Measurements from ENCODE around the gene ARID4B. TPM values are rescaled to one million over a fixed set of nuclear protein-coding genes. Genes with fewer than 3 reads are reported as not detected.
"Not testable (repeated sequence)": the region's sequence is repeated elsewhere in the genome, so short reads cannot be mapped to it uniquely, and the experiment has no call there.

The ARID4B gene
- total RNA-seq, 1 donor from 2014 or later, result 68.8 TPM

DNA sequence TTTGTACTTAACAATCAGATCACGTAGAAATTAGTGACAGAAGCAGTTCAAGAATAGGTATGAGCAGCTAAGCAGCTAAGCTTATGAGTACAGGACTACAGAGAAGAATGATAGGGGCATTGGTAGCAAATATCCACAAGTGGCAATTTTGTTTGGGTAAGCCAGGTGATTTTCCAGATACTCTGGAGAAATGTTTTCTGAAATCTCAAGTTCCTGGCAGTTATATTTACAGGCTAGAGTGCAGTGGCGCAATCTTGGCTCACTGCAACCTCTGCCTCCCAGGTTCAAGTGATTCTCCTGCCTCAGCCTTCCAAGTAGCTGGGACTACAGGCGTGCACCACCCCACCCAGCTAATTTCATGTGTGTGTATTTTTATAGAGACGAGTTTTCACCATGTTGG is 55.1 kb downstream of the ARID4B start:
- DNase-seq (ENCODE audit: low spot score, unreplicated experiment), result no peak
- Mint-ChIP-seq H3K27ac (peak overlapping the region; percentile 56), H3K9me3 (ENCODE audit: low read depth) (no peaks in the 10 kb centered on the region), H3K36me3 (ENCODE audit: insufficient read depth) (no peaks in the 10 kb centered on the region), H3K4me3 (ENCODE audit: low read depth) (no peak overlapping the region), H3K27me3 (no peaks in the 10 kb centered on the region), H3K4me1 (ENCODE audit: low read depth) (peaks cover 7% of the 10 kb centered on the region)
- TF ChIP-seq, protein P1, sequence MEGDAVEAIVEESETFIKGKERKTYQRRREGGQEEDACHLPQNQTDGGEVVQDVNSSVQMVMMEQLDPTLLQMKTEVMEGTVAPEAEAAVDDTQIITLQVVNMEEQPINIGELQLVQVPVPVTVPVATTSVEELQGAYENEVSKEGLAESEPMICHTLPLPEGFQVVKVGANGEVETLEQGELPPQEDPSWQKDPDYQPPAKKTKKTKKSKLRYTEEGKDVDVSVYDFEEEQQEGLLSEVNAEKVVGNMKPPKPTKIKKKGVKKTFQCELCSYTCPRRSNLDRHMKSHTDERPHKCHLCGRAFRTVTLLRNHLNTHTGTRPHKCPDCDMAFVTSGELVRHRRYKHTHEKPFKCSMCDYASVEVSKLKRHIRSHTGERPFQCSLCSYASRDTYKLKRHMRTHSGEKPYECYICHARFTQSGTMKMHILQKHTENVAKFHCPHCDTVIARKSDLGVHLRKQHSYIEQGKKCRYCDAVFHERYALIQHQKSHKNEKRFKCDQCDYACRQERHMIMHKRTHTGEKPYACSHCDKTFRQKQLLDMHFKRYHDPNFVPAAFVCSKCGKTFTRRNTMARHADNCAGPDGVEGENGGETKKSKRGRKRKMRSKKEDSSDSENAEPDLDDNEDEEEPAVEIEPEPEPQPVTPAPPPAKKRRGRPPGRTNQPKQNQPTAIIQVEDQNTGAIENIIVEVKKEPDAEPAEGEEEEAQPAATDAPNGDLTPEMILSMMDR (IDR thresholded peaks at IDR 0.05; ENCODE audit: unreplicated experiment), result no peak

- H3K36me3 Mint-ChIP-seq (ENCODE audit: insufficient read depth), result no peaks in the 10 kb centered on the region
- DNase-seq (ENCODE audit: low spot score, unreplicated experiment), result no peak
- H3K27me3 Mint-ChIP-seq, result no peaks in the 10 kb centered on the region
- H3K27ac Mint-ChIP-seq, result peak overlapping the region; percentile 89
- TF ChIP-seq, protein P1 (IDR thresholded peaks at IDR 0.05; ENCODE audit: unreplicated experiment), result no peak
- H3K9me3 Mint-ChIP-seq (ENCODE audit: low read depth), result no peaks in the 10 kb centered on the region
- peaks cover 11% of the 10 kb centered on the region for H3K4me1 Mint-ChIP-seq (ENCODE audit: low read depth)
- no peak overlapping the region for H3K4me3 Mint-ChIP-seq (ENCODE audit: low read depth)
These were observed 57.4 kb downstream of the ARID4B start for GRCh38 chr1:235270625-235271024.

GRCh38 chr1:235269990-235270389 is 58.0 kb downstream of the ARID4B start:
- H3K4me3 Mint-ChIP-seq (ENCODE audit: low read depth); H3K27me3 Mint-ChIP-seq; H3K9me3 Mint-ChIP-seq (ENCODE audit: low read depth); H3K36me3 Mint-ChIP-seq (ENCODE audit: insufficient read depth); DNase-seq (ENCODE audit: low spot score, unreplicated experiment); H3K27ac Mint-ChIP-seq: not testable (repeated sequence)
- H3K4me1 Mint-ChIP-seq (ENCODE audit: low read depth), result peaks cover 12% of the 10 kb centered on the region

DNA sequence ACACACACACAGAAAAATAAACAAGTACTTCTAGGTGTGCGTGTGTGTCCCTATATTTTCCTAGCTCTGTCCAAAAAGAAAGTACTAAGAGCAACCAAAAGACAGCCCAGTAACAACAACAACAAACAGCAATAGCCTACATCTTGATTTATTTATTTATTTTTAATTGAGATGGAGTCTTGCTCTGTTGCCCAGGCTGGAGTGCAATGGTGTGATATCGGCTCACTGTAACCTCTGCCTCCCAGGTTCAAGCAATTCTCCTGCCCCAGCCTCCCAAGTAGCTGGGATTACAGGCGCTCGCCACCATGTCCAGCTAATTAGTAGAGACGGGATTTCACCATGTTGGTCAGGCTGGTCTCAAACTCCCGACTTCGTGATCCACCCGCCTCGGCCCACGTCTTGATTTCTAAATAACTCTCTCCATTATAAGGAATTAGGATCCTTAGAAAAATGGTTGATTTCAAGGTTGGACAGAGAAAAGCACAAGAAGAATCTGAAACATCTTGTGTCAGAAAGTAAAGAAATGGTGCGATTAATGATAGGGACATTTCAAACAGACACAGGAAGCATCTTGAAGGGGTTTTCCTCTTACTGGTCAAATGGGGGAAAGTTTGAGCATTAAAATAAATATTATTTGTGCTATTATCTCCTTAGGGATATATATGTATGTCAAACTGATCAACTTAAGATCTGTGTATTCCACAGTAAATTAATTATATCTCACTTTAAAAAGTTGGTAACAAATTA is 59.4 kb downstream of the ARID4B start:
- TF ChIP-seq, protein P1 (IDR thresholded peaks at IDR 0.05; ENCODE audit: unreplicated experiment), result no peak
- Mint-ChIP-seq H3K4me3 (ENCODE audit: low read depth) (no peak overlapping the region), H3K27me3 (no peaks in the 10 kb centered on the region), H3K4me1 (ENCODE audit: low read depth) (peaks cover 12% of the 10 kb centered on the region), H3K27ac (peak overlapping the region; percentile 13), H3K36me3 (ENCODE audit: insufficient read depth) (no peaks in the 10 kb centered on the region), H3K9me3 (ENCODE audit: low read depth) (no peaks in the 10 kb centered on the region)
- DNase-seq (ENCODE audit: low spot score, unreplicated experiment), result no peak

DNA sequence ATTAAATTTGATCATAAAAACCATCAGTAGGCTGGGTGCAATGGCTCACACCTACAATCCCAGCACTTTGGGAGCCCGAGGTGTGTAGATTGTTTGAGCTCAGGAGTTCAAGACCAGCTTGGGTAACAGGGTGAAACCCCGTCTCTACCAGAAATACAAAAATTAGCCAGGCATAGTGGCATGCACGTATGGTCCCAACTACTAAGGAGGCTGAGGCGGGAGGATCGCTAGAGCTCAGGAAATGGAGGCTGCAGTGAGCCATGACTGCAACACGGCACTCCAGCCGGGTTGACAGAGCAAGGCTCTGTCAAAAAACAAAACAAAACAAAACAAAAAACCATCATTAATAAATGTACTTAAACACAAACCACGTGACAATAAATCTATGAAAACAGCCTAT is 61.0 kb downstream of the ARID4B start:
- H3K9me3 Mint-ChIP-seq (ENCODE audit: low read depth), result no peaks in the 10 kb centered on the region
- no peak overlapping the region for H3K4me3 Mint-ChIP-seq (ENCODE audit: low read depth)
- TF ChIP-seq, protein P1 (IDR thresholded peaks at IDR 0.05; ENCODE audit: unreplicated experiment), result no peak
- H3K4me1 Mint-ChIP-seq (ENCODE audit: low read depth), result peaks cover 12% of the 10 kb centered on the region
- H3K27me3 Mint-ChIP-seq, result no peaks in the 10 kb centered on the region
- H3K36me3 Mint-ChIP-seq (ENCODE audit: insufficient read depth), result no peaks in the 10 kb centered on the region
- no peak for DNase-seq (ENCODE audit: low spot score, unreplicated experiment)
- H3K27ac Mint-ChIP-seq, result no peak overlapping the region

GRCh38 chr1:235266325-235266724 is 61.7 kb downstream of the ARID4B start:
- Mint-ChIP-seq H3K4me1 (ENCODE audit: low read depth) (peaks cover 12% of the 10 kb centered on the region), H3K27ac (no peak overlapping the region), H3K4me3 (ENCODE audit: low read depth) (no peak overlapping the region), H3K36me3 (ENCODE audit: insufficient read depth) (no peaks in the 10 kb centered on the region), H3K9me3 (ENCODE audit: low read depth) (no peaks in the 10 kb centered on the region), H3K27me3 (no peaks in the 10 kb centered on the region)
- no peak for DNase-seq (ENCODE audit: low spot score, unreplicated experiment)
- TF ChIP-seq, protein P1 (IDR thresholded peaks at IDR 0.05; ENCODE audit: unreplicated experiment), result no peak

Measured in progenitor cell of endocrine pancreas (in vitro differentiated cells).